CD14-positive monocyte (primary cell): ENCODE measurements around the gene UGT2B10. TPM values are rescaled to one million over a fixed set of nuclear protein-coding genes. Genes with fewer than 3 reads are reported as not detected.

Source experiments
- DNase-seq, 3 donors: peaks; one replicate each; pipeline ENCODE4 v3.0.0-alpha.2; 2011 to 2022
- H2AFZ ChIP-seq: 2 replicates; pipeline ENCODE4 v1.6.0; 2012; ENCODE audit warnings: mild to moderate bottlenecking, low read depth, low read length, inconsistent platforms; ENCODE audit not compliant: insufficient read depth, poor library complexity, severe bottlenecking
- H3K27ac ChIP-seq, 2 donors: 1 replicate in 1 of 2; 2 replicates in 1 of 2; pipeline ENCODE4 v1.5.1; 2012 to 2013; ENCODE audit warnings: low read length in 2 of 2, control low read depth in 1 of 2, inconsistent platforms in 1 of 2, low read depth in 1 of 2, mild to moderate bottlenecking in 1 of 2
- H3K27me3 ChIP-seq, 2 donors: one replicate each; pipeline versions ENCODE4 v1.6.0 to v1.6.1; 2011 to 2013; ENCODE audit warnings: low read length in 2 of 2; ENCODE audit not compliant: control insufficient read depth in 2 of 2, insufficient read depth in 2 of 2
- H3K36me3 ChIP-seq, 2 donors: replicated peaks in 1 of 2; 1 replicate in 1 of 2; 2 replicates in 1 of 2; pipeline versions ENCODE4 v1.5.1 to v1.6.1; 2012 to 2013; ENCODE audit warnings: low read length in 2 of 2, control low read depth in 1 of 2, inconsistent platforms in 1 of 2, mild to moderate bottlenecking in 1 of 2; ENCODE audit not compliant: insufficient read depth in 2 of 2, control insufficient read depth in 1 of 2
- H3K4me1 ChIP-seq, 2 donors: 1 replicate in 1 of 2; 2 replicates in 1 of 2; pipeline versions ENCODE4 v1.5.1 to v1.6.1; 2012 to 2013; ENCODE audit warnings: low read length in 2 of 2, control low read depth in 1 of 2, inconsistent platforms in 1 of 2, mild to moderate bottlenecking in 1 of 2, moderate library complexity in 1 of 2; ENCODE audit not compliant: insufficient read depth in 2 of 2, control insufficient read depth in 1 of 2
- H3K4me2 ChIP-seq: replicated peaks from 2 replicates; pipeline ENCODE3; 2012; ENCODE audit warnings: low read length, moderate library complexity, mild to moderate bottlenecking; ENCODE audit not compliant: poor library complexity, severe bottlenecking; ENCODE audit errors: extremely low read depth
- H3K4me3 ChIP-seq, 3 experiments: fragments of 200-600 bp in 1 of 3; sonication (generic) in 1 of 3; replicated peaks in 1 of 3; 1 replicate in 2 of 3; 2 replicates in 1 of 3; pipeline ENCODE4 v1.5.1; 2011 to 2013; ENCODE audit warnings: low read length in 3 of 3, mild to moderate bottlenecking in 3 of 3, control low read depth in 2 of 3, low read depth in 2 of 3, inconsistent platforms in 1 of 3, moderate library complexity in 1 of 3
- H3K79me2 ChIP-seq: 2 replicates; pipeline ENCODE4 v1.6.0; 2012; ENCODE audit warnings: mild to moderate bottlenecking, control low read depth, inconsistent platforms, low read length, moderate library complexity; ENCODE audit not compliant: insufficient read depth
- H3K9ac ChIP-seq: 2 replicates; pipeline ENCODE4 v1.6.0; 2017; ENCODE audit warnings: low read length, mild to moderate bottlenecking; ENCODE audit not compliant: insufficient read depth, poor library complexity, severe bottlenecking
- H3K9me3 ChIP-seq, 2 donors: replicated peaks in 1 of 2; 1 replicate in 1 of 2; 2 replicates in 1 of 2; pipeline versions ENCODE4 v1.5.1 to v1.6.1; 2012 to 2013; ENCODE audit warnings: low read length in 2 of 2, control low read depth in 1 of 2; ENCODE audit not compliant: control insufficient read depth in 1 of 2, insufficient read depth in 1 of 2
- H4K20me1 ChIP-seq: 2 replicates; pipeline ENCODE4 v1.6.0; 2012; ENCODE audit warnings: mild to moderate bottlenecking, low read length, control low read depth, moderate library complexity; ENCODE audit not compliant: insufficient read depth
- H3K27ac Mint-ChIP-seq, 7 donors: one replicate each; pipeline ENCODE4 v1.8.0; 2020; ENCODE audit warnings: mild to moderate bottlenecking in 7 of 7, mixed read lengths in 7 of 7, moderate library complexity in 6 of 7, inconsistent platforms in 2 of 7
- H3K27me3 Mint-ChIP-seq, 3 donors: one replicate each; pipeline ENCODE4 v1.8.0; 2021 to 2022; ENCODE audit warnings: low read depth in 3 of 3, mild to moderate bottlenecking in 3 of 3, mixed read lengths in 3 of 3, moderate library complexity in 3 of 3, inconsistent platforms in 1 of 3
- H3K36me3 Mint-ChIP-seq, 2 donors: one replicate each; pipeline ENCODE4 v1.8.0; 2020; ENCODE audit warnings: mixed read lengths in 2 of 2, inconsistent platforms in 1 of 2, mild to moderate bottlenecking in 1 of 2
- H3K4me1 Mint-ChIP-seq: one replicate; pipeline ENCODE4 v1.8.0; 2020; ENCODE audit warnings: mild to moderate bottlenecking, mixed read lengths
- H3K4me3 Mint-ChIP-seq, 2 donors: one replicate each; pipeline ENCODE4 v1.8.0; 2020; ENCODE audit warnings: mild to moderate bottlenecking in 2 of 2, mixed read lengths in 2 of 2, moderate library complexity in 1 of 2
- H3K9me3 Mint-ChIP-seq, 7 donors: one replicate each; pipeline ENCODE4 v1.8.0; 2020 to 2022; ENCODE audit warnings: mixed read lengths in 7 of 7, mild to moderate bottlenecking in 6 of 7, moderate library complexity in 6 of 7, inconsistent platforms in 2 of 7
- WGBS: methylation state at CpG from one replicate; pipeline ENCODE4 v1.1.5; 2013; ENCODE audit warnings: missing lambda C conversion rate; ENCODE audit not compliant: insufficient coverage; 5-methylcytosine and 5-hydroxymethylcytosine counted together
- intact Hi-C, 2 donors: fragments of 100-400 bp; cut with micrococcal nuclease; formaldehyde crosslinking; loops; one replicate each; pipeline versions ENCODE4 v1.15.0 to v1.15.1; 2023
- polyA plus RNA-seq, 3 donors: library from polyadenylated mRNA; depleted of rRNA in 1 of 3; unstranded in 2 of 3; stranded (reverse) in 1 of 3; fragments of 300-500 nt in 2 of 3; fragments of >200 nt in 1 of 3; fragmentation: Illumina TruSeq in 2 of 3; gene quantifications; 1 replicate in 2 of 3; 2 replicates in 1 of 3; pipeline ENCODE4 v1.2.3, GENCODE V29; 2012 to 2021
- TF ChIP-seq, protein P1 (sequence below): fragments of 200-600 bp; IDR thresholded peaks from one replicate; pipeline ENCODE4 v1.8.0; 2022; ENCODE audit warnings: antibody characterized with exemption, mild to moderate bottlenecking

UGT2B10 gene
- polyA plus RNA-seq, 3 donors = not detected

- no peak overlapping the region for H3K27ac ChIP-seq
- Mint-ChIP-seq H3K27me3 (no peaks in the 10 kb centered on the region), H3K36me3 (no peaks in the 10 kb centered on the region), H3K9me3 (peaks cover 0 to 13% (median 3%) of the 10 kb centered on the region in 7 donors), H3K4me1 (no peaks in the 10 kb centered on the region), H3K4me3 (no peak overlapping the region), H3K27ac (no peak overlapping the region)
- TF ChIP-seq, protein P1, sequence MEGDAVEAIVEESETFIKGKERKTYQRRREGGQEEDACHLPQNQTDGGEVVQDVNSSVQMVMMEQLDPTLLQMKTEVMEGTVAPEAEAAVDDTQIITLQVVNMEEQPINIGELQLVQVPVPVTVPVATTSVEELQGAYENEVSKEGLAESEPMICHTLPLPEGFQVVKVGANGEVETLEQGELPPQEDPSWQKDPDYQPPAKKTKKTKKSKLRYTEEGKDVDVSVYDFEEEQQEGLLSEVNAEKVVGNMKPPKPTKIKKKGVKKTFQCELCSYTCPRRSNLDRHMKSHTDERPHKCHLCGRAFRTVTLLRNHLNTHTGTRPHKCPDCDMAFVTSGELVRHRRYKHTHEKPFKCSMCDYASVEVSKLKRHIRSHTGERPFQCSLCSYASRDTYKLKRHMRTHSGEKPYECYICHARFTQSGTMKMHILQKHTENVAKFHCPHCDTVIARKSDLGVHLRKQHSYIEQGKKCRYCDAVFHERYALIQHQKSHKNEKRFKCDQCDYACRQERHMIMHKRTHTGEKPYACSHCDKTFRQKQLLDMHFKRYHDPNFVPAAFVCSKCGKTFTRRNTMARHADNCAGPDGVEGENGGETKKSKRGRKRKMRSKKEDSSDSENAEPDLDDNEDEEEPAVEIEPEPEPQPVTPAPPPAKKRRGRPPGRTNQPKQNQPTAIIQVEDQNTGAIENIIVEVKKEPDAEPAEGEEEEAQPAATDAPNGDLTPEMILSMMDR = no peak
- DNase-seq = no peak
- no peaks in the 10 kb centered on the region for H4K20me1 ChIP-seq
- no peaks in the 10 kb centered on the region for H3K79me2 ChIP-seq
- no peaks in the 10 kb centered on the region for H3K4me1 ChIP-seq
- intact Hi-C loops = no loop called here
- peaks cover 3 to 4% of the 10 kb centered on the region in 2 donors for H3K9me3 ChIP-seq
- no peak overlapping the region for H3K9ac ChIP-seq
- H2AFZ ChIP-seq = no peak overlapping the region
- H3K4me3 ChIP-seq = no peak overlapping the region
- no peak overlapping the region for H3K4me2 ChIP-seq
- H3K36me3 ChIP-seq = no peaks in the 10 kb centered on the region
- no CpG with 5 or more reads among the region's 1 CpG for WGBS
- H3K27me3 ChIP-seq = no peaks in the 10 kb centered on the region
Measured at GRCh38 chr4:68780232-68780631, 35.6 kb upstream of the UGT2B10 start.

DNA sequence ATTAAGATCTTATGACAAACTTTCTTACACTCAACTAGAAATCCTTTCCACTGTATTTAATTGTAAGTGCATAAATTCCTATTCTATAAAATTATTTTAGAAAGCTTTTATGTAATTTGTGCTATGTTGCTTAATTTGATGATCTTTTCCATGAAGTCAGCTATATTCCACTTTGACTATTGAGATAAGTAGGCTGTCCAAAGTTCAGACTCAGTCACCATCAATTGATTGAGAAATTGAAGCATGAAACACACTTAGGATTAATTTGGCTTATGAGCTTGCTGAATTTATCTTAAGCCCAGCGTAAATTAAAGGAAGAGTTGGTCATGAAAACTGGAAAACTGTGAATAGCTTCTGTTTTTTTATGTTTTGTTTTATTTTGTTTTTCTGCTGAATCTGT lies 18.7 kb upstream of the UGT2B10 start:
- H3K4me1 Mint-ChIP-seq = no peaks in the 10 kb centered on the region
- H3K27ac ChIP-seq = no peak overlapping the region
- H3K9me3 Mint-ChIP-seq = peaks cover 0 to 3% (median under 1%) of the 10 kb centered on the region in 7 donors
- H3K27ac Mint-ChIP-seq = no peak overlapping the region
- no peaks in the 10 kb centered on the region for H3K79me2 ChIP-seq
- no peaks in the 10 kb centered on the region for H3K4me1 ChIP-seq
- intact Hi-C loops = no loop called here
- no peak overlapping the region for H3K4me2 ChIP-seq
- no peak overlapping the region for H3K4me3 Mint-ChIP-seq
- H3K9ac ChIP-seq = no peak overlapping the region
- TF ChIP-seq, protein P1 = no peak
- no peaks in the 10 kb centered on the region for H3K36me3 Mint-ChIP-seq
- DNase-seq = no peak
- H3K27me3 Mint-ChIP-seq = no peaks in the 10 kb centered on the region
- H3K27me3 ChIP-seq = no peaks in the 10 kb centered on the region
- 80% methylated on average over 1 of the region's 1 CpG for WGBS
- no peak overlapping the region for H3K4me3 ChIP-seq
- no peaks in the 10 kb centered on the region for H4K20me1 ChIP-seq
- H3K36me3 ChIP-seq = no peaks in the 10 kb centered on the region
- no peaks in the 10 kb centered on the region for H3K9me3 ChIP-seq
- no peak overlapping the region for H2AFZ ChIP-seq
